RKO (cell line): Measurements from ENCODE around the gene POLA1.

Experiments
- DNase-seq: peaks from one replicate; pipeline ENCODE4 v3.0.0-alpha.2; 2016; ENCODE audit warnings: low spot score

The POLA1 gene

DNA sequence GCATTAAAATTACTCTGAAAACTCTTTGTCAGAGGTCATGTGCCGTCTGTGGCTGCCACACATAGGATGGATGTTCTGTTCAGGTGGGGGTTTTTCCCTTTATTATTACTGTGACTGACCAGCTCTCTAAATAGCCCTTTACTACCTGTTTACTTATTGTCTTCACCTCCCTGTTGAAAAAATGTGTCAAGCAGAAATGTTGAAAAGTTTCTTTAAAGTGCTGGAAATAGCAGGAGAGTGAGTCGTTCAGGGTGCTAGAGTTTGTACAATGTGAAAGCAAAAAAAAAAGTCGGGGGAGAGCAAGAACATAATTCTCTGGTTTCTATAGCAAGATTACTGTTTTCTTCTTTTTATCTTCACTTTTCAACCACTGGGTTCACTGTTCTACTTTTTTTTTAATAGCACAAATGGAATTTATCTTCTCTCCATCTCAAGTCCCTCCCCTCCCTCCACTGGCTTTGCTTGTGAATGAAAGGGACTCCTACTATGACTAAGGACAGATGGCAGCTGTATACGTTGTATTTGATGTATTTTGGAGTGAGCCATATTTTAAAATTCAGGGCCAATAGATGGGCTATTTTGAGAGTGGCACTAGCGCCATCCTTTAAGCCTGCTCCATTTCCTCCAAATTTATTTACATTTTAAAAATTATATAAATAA lies 288.7 kb downstream of the POLA1 start:
- no peak for DNase-seq

DNA sequence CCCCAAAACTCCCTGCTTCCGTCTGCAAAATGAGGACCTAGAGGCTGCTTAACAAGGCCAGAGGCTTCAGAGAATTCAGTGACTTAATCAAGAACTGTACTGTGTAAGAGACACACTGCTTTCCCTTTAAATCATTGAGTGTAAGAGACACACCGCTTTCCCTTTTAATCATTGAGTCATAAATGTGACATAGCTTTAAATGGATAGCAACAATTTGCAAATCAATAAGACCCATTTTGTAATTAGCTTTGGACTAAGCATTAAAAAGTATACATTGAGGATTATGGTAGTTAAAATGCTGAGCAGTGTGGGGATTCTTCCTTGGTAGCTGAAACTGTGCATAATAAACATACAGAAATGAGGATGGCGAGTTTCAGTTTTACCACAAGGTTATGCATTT lies 290.2 kb downstream of the POLA1 start:
- DNase-seq = no peak

DNA sequence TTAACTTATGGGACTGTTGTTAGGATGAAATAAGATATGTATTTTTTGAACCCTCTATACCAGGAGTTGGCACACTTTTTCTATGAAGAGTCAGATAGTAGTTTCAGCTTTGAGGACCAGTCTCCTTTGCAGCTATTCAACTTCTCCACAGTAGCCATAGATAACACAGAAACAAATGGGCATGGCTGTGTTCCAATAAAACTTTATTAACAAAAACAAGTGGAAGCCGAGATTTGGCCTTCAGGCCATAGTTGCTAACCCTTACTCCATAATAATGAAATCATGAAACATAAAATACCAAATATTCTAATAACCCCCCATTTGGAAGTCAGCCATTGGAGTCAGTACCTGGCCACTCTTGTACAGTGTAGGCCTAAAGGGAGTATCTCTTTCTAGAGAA lies 291.4 kb downstream of the POLA1 start:
- DNase-seq = no peak

DNA sequence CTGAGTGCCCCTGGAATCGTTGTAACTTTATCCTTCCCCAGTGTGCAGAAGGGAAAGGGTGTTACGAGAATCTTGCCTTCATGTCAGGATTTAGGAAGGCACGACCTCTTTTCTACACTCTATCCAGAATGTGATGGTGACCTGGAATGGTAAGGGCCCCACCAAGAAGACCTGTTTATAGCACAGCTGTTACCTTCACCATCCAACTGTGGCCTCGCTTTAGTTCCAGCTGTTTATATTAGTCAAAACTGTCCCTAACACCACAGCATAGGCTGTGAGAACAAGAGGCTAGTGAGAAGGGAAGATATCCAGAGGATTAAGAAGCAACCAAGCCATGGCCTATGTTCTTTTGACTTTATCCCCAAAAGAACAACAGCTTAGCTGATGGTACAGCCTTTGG lies 294.0 kb downstream of the POLA1 start:
- DNase-seq = no peak

DNA sequence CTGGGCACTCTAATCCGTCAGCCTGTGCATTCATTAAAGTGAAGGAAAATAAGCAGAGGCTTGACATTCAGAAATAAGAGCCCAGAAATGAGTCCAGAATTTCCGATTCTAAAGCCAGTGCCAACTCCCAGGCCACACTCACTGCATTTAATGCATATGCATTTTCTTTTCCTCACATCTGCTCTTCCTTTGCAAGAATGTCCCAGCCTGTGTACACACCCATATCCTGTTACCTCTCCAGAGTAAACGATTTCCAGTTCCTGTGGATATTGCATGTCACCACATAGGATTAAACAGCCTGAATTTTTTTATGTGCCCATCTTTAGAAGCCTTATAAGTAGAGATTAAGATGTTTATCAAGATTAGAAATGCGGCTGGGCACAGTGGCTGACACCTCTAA lies 294.6 kb downstream of the POLA1 start:
- no peak for DNase-seq

DNA sequence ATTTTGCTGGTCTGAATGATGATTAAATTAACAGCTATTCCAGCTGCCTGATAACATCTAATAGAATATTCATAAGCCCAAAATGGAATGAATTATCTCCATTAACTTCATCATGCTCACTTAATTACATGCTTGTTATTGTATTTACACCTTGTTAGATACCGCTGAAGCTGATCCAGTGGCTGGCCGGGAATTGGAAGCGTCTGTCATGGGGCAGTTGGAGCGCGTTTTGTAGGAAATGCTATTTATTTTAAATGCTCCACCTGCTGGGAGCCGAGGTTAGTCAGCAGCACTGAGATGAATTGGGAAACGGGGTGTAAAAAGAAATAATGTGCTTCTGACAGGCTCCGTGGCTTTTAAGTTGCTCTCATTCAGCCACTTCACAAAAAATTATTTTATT lies 296.8 kb downstream of the POLA1 start:
- no peak for DNase-seq

DNA sequence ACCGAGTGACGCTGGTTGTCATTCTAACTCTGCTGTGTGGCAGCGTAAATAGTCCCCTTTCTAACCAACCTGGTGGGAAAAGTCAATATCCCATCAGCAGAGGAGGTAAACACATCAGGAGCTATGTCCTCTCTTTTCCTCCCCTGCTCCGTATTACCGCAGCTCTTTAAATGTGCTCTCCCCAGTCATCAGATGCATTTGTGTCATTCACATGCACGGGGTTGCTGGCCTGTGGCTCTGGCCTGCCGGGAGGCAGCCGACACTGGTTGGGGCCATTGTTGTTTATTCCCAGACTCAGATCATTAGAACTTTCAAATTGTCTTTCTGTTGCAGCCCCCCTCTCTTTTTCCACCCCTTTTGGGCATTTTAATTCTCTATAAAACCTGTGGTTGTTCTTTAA lies 300.2 kb downstream of the POLA1 start:
- no peak for DNase-seq

DNA sequence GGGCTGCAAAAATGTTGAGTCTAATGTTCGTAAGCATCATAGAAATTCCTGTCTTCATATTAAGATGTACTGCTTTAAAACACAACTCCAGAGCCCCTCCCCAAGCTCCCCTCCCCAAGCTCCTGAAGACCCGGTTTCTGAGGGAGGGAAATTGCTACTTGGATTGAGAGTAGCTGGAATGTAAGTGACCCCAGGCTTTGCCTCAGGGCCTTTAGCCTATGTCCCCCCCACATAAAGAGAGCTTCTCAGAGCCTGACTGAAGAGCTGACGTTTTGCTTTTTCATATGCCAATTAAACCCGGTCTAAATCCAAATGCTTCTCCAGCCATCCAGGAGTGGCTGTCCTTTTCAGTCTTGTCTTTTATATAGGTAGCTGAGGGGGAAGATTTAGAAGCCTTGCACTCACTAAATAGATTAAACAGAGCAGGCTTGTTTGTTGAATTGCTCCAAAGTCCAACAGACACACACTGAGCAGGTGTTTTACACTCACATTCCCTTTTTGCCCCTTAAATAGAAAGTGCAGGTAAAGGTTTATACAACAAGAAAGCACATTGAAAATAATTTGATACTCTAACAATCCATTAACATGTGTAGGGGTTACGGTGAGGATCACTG lies 302.5 kb downstream of the POLA1 start:
- no peak for DNase-seq

DNA sequence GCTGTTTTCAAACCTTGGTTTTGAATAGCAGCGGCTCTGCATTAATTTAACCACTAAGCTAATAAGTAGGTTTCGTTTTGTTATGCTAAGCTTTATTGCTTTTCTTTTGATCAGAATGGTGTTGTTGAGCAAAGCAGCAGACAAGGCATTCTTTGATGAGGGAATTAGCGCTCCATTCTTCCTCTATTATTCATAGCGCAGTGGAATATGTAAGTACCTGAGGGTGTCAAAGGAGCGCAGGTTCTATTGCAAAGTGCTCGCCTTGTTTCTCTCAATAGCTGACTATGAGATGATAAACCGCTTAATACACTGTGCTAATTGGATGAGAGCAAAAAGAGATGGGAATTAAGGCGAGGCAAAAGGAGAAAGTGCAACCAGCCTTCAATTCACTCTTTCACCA lies 305.8 kb downstream of the POLA1 start:
- no peak for DNase-seq

DNA sequence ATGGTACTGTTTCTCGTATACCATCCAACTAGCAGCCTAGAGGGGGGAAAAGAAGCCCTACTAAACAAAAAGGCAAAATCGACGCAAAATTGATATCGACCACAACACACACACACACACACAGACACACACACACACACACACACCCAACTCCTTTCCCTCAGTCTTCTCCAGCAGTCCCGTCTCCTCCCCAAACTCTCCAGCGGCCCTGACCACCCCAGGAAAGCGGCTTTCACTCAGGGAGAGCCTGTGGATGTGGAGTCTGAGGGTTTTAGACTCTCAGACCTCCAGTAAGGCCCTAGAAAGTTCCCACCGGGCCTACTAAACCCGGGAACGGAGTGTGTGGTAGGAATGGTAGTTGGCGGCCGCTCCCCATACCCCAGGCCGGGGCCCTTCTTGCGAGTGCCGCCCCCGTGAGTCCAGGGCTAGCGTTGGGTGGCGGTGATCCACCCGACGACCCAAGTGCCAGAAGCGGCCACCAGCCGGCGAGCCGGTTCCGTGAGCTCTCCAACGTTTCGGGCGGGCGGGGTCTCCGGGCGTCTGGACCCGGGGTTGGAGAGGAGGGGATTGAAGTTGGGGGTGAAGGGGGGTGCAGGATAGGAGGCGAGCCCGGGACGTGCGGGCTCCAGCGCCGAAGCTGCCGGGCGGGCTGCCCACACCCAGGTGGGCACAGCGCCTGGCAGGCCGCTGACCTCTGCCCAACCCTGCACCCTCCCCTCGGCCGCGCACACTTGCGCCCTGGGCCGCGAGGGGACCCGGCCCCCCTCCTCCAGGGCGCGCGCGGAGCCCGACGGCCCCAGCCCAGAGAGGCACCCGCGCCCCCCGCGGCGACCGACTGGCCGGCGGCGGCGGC lies 308.3 kb downstream of the POLA1 start:
- DNase-seq = no peak

DNA sequence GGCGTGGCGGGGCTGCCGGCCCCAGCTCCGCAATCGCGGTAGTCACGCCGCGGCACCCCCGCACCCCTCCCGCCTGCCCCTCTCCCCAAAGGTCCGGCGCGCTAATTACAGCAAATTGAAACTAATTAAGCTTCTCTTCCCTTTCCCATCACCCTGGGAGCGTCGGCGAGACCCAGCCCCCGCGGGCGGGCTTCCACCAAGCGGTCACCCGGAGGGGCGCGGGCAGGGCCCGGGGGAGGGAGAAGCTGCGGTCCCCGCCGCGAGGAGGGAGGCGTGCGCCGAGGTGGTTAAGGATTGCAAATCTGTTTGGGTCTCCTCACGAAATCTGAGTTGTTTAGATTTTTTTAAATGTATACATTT lies 308.9 kb downstream of the POLA1 start:
- no peak for DNase-seq

DNA sequence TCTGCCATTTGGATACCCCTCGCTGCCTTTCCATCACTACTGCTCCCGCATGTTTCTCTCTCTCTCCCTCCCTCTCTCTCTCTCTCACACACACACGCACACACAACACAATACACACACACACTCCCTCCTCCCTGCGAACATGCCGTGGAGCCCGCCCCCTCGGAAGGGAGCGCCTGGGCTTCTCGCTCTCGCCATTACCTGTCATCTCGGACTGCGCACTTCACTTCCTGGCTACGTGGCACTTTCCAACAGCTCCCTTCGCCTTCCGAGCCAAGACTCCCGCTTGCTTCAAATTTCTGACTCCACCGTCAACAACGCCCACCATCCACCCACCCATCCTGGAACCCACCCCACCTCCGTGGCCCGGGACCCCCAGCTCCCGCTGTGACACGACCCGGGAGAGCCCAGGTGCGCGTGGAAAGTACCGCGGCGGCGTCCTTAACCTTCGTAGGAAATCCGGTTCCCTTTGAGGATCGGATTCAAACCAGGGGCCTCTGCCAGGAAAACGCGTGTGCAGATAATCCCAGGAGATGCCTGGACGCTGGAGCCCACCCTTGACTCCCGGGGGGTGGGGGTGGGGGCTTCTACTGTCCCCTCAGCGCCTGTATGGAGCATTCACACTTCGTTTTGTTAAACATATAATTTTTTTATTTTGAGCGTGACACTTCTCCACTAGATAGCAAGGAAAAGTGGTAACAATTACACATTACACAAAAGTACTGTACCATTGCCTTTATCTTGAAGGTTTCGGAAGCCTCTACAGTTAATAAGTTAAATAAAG lies 309.5 kb downstream of the POLA1 start:
- DNase-seq = no peak

DNA sequence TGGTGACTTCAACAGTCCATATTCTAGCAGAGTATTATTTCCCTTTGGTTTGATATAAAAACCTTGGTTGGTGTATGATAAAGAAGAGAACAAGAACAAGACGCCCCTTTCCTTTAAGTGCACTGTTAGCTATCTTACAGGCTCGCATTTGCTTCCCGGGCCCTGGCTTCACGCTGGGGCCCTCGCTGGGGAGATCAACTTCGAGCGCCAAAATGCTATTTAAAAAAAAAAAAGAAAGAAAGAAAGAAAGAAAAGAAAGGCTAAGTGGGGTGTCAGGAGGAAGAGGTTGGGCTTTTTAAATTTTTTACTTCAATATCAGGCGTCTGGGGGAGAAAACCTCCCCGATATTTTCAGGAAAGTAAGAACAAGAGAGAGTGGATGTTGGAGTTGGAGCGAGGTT lies 310.3 kb downstream of the POLA1 start:
- DNase-seq = no peak

DNA sequence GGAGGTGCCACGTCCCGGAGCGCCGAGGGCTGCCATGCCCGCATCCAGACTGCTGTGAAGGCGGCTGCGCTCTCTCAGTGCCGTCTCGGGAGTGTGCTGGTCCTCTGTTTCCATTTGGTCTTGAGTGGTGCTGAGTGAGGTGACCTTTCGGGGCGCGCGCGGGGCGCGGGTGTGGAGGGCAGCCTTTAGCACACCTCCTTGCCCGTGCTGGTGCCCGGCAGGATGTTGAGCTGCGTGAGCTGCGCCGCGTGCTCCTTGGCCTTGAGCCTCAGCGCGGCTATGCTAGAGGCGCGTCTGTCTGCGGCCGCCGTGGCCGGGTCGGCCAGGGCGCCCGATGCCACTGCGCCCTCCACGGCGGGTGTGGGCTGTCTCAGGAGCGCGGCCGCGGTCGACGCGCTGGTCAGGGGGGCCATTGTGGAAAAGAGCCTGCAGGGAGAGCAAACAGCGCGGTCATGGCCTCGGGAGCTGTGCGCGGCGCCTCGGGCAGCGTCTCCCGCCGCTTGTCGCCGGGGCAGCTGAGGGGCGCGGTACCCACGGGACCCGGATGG lies 310.8 kb downstream of the POLA1 start:
- no peak for DNase-seq

DNA sequence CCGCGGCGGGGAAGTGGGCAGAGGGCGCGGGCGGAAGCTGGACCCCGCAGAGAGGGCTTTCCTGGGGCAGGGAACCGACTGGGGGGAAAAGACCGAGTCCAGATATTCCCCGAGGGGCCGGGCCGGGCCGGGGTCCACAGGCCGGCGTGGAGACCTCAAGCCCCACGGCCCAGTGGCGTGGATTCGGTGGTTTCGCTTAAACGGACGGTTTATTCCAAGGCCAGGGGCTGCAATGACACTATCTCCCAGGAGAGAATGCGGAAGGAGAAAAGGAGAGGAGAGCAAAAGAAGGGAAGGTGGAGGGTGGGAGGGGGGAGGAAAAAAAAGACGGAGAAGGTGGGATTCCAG lies 311.3 kb downstream of the POLA1 start:
- no peak for DNase-seq

DNA sequence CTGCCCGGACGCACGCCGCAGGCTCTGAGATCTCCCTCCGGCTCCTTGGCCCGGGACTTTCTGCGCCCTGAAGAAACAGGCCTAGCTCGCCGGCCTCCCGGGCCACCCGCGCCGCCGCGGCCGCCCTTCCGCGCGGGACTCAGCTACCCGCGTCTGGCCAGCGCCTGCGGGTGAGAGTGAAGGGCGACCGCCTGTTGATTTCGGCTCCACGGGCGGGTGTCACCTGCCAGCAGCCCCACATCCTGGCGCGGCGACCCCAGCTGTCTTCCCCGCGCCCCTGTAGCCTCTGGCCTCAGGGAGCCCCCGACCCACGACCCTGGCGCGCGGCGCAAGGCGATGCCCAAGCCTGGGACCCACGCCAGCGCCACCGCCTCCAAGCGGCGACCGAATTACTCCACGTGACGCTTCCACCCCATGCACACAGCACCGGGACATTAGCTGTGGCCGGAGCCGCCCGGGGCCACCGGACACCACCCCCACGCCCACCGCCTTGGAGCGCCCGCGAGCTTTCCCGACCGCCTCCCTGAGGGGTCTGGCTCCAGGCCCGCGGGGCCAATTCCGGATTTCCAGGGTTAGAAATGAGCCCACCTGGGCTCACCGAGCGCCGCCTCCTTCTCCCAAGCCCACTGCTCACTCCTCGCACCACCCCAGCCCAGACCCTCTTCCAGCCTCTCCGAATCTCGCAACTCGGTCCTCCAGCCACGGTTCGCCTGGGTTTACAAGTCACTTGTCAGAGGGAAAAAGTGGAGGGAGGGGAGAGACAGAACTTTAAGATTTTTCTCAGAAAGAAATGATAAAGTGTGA lies 311.9 kb downstream of the POLA1 start:
- DNase-seq = no peak

DNA sequence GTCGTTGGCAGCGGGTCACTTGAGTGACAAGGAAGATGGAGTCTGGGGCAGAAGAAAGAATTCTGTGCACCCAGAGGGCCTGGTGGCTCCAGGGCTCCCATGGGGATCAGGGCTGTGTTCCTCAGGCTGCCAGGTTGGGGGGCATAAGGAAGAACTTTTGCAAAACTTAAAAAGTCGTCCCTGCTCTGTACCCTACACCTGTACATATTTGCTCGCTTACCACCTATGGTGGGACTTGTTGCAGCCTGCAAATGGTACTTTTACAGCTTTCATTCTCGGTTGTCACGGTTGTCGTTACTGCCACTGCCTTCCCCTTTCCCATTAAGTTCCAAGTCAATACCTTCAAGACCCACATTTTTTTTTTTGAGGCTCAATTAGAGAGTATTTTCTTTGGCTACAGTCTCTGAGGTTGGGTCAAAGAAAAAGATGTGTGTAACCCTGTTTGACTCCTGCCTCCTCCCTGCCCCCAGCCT lies 312.9 kb downstream of the POLA1 start:
- DNase-seq = no peak

DNA sequence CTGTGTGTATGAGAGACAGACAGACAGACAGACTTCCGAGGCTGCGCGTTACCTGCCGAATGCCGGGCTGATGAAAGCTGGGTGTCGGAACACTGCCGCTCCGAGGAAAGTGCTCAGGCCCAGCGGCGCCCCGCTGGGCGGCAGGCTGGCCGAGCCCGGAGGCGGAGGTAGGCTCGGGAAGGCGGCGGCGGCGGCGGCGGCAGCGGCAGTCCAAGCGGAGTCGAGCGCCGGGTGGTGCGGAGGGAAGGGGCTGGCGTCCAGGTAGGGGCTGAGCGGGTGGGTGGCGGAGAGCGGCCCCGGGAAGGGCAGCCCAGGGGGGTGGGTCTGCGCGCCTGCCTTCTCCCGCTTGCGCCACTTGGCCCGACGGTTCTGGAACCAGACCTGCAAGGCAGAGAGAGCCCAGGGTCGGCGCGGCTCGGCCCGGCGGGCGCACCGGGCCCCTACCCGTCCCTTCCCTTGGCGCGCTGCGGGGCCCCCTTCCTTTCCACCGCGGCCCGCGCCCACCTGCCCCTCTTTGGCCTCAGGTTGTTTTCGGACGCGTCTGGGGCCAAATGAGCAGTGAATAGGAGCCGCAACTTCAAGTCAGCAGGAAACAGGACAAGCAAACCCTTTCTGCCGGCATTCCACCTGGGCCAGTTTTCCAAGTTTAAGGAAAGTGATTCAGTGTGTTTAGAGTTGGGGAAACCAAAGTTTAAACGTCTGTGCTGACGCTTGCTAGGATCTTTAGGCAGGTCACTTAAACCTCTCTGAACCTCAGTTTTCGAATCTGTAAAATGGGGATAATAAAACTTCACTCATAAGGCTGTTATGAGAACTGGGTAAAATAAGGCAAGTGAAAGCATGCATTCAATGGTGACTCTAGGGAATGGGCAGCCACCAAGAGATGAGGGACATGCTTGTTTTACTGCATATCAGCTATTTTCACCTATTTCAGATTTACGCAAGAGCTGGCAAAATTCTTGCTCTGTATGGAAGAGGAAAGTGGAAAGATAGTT lies 313.6 kb downstream of the POLA1 start:
- DNase-seq = no peak

DNA sequence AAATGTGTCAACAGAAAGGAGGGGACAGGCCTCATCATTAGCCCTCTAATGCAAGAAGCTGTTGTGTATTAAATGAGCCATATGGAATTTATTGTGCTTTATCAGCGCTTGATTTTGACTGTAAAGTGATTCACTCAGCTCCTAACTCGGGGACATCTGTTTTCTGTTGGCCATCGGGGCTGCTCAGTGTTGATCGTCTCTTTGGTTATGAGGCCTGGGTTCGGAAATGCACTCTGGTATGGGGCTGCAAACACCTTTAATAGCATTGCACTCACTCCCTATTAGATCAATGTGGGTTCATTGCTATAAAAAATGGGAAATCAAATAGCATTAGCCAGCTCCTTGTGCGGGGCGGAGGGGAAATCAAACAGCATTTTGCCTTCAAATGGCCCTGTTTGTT lies 315.7 kb downstream of the POLA1 start:
- DNase-seq = no peak
